ENCODE results near the gene LPCAT2.

- no peak for TF ChIP-seq EZH2 (IDR thresholded peaks at IDR 0.05; ENCODE audit: low read length, missing control alignments)
- no peak for TF ChIP-seq CTCF (conservative IDR thresholded peaks at IDR 0.05 in 1 of 2, IDR thresholded peaks at IDR 0.05 in 1 of 2; ENCODE audit: low read depth in 1 of 2, low read length in 2 of 2)
These were observed 4.1 kb downstream of the LPCAT2 start for GRCh38 chr16:55512941-55513340.

All from fibroblast of lung (primary cell).